ENCODE measurements around the gene ADCY4.
A peak's percentile ranks its signal among the peaks of the same experiment; 100 is the strongest.

The ADCY4 gene

DNA sequence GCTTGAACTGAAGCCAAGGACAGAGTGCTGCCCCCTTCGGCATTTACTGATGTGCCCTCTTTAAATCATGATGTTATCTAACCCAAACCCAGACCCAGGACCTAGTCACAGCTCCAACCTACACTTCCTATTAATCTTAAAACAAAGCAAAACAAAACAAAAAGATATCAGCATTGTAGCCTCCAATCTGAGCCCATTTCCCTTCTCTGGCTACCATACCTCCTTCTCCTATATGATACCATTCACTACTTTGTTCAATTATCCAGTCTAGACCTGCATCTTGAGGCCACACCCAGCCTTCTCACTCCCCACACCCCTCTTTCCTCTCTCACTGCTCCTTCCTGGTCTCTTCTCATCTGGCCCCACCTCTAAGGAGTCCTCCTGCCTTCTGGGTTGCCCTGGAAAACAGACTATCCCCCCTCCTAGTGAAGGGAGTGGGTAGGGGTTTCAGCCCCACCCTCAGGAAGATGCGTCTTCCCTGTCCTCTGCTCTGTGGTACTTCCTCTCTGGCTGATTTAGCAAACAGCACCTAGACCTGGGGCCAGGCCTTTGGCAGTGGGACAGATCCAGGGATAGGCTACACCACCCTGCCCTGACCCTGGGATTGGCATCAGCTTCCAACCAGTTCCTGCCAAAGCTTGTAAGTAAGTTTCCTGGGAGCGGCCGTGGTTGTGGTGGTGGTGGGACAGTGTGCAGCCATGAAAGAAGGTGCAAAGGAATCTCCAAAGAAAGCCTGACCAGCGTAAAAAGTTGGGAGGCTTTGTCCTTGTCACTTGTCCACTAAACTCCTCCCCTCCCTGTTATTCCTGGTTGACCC lies 20.3 kb downstream of the ADCY4 start:
- DNase-seq: no peak

DNA sequence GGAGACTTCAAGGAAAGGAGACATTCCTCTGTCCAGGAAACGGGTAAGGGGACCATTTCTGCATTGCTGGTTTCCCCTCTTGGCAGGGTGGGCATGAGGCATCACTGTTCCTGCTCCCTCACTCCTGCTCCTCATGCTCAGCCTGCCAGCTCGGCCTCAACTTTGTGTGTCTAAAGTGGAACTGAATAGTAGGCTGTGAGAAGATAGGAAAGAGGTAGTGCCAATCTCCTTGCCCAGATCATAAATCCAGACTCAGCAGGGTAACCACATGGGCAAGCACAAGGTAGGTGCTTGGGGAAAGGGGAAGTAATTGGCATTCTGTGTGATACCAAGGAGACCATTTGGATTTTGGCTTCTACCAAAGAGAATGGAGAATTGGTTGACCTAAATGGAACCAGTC lies 21.0 kb downstream of the ADCY4 start:
- DNase-seq: no peak

DNA sequence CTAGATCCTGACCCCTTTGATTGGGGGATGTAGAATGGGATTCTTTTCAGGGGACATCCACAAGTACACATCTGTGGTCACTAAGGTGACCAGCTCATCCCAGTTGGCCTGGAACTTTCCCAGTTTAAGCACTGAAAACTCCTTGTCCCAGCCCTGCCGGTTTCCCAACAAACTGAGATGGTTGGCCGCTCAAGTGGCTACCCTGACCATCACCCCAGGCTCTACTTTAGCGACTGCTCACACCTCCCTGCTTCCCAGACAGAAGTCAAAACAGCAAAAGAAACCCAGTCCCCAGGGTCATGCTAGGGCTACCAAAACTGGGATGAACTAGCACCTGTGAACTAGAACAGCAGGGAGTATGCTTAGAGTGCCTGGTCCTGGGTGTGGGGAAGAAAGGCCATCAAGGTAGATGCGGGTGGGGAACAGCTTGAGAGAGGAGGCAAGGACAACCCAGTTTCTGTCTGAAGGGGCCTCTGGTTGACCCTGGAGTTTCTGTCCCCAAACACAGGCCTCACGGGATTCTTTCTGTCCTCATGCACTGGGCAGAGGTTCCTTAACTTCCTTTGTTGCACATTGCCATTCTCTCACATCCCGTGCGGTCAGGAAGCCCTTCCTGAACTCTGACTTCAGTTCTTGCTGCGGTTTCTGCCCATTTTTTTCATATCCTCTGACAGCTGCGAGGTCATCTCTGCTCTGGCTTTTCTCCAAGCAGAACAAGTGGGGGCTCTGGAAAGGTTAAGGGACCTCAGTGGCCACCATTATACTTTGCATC lies 21.9 kb downstream of the ADCY4 start:
- DNase-seq: no peak

DNA sequence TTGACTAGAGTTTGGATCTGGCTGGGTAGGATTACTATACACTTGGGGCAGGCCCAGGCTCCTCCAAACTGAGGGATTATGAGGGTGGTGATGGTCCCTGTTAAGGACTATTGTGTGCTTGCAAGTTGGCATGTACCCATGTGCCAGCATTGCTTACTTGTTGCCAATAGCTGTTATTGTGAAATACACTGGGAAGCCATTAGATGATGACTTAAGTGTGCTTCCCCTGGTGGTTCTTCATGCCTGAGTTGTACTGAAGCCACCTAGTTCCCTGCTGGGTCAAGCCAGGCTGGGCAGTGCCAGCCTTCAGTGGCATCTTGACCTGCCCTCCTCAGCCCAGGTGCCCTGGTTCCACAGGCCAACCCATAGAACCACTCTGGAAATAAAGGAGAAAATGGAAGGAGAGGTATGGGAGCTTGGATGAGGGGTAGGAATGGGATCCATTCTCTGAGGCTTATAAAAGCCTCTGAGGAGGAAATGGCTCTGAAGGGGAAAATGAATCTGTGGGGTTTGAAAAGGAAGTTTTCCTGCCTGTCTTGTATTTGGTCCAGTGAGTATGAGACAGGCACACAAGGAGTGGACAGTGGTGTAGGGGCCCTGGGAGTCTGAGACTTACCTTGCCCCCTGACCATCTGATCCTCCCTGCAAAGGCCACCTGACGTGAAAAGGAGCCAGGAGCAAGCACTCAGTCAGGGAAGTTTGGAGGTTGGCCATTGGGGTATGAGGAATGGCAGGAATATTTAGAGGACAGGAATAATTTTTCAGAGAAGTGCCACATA lies 22.8 kb downstream of the ADCY4 start:
- no peak for DNase-seq

DNA sequence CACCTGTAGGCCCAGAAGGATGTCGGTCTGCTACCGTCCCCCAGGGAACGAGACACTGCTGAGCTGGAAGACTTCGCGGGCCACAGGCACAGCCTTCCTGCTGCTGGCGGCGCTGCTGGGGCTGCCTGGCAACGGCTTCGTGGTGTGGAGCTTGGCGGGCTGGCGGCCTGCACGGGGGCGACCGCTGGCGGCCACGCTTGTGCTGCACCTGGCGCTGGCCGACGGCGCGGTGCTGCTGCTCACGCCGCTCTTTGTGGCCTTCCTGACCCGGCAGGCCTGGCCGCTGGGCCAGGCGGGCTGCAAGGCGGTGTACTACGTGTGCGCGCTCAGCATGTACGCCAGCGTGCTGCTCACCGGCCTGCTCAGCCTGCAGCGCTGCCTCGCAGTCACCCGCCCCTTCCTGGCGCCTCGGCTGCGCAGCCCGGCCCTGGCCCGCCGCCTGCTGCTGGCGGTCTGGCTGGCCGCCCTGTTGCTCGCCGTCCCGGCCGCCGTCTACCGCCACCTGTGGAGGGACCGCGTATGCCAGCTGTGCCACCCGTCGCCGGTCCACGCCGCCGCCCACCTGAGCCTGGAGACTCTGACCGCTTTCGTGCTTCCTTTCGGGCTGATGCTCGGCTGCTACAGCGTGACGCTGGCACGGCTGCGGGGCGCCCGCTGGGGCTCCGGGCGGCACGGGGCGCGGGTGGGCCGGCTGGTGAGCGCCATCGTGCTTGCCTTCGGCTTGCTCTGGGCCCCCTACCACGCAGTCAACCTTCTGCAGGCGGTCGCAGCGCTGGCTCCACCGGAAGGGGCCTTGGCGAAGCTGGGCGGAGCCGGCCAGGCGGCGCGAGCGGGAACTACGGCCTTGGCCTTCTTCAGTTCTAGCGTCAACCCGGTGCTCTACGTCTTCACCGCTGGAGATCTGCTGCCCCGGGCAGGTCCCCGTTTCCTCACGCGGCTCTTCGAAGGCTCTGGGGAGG lies 23.9 kb downstream of the ADCY4 start, which contains the start of gene LTB4R:
TSS of gene LTB4R (plus strand) at position 857 of the 959 bp plus-strand sequence. CDS start 4,150 bp downstream, outside the sequence.
- DNase-seq: peak; percentile 72

DNA sequence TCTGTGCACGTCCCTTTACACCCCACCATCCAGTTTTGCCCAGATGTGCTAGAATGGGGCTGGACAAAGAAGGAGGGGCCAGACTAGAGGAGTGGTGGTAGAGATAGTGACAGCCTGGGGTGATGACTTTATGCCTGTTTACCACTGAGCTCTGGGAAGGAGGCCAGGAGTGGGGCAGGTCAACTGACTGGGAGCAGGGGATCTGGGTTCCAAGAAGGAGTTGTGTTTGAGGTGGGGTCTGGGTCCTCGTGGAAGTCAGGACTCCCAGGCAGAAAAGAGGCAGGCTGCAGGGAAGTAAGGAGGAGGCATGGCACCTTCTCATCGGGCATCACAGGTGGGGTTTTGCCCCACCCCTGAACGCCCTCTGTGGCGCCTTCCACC lies 24.6 kb downstream of the ADCY4 start:
- DNase-seq: no peak

DNA sequence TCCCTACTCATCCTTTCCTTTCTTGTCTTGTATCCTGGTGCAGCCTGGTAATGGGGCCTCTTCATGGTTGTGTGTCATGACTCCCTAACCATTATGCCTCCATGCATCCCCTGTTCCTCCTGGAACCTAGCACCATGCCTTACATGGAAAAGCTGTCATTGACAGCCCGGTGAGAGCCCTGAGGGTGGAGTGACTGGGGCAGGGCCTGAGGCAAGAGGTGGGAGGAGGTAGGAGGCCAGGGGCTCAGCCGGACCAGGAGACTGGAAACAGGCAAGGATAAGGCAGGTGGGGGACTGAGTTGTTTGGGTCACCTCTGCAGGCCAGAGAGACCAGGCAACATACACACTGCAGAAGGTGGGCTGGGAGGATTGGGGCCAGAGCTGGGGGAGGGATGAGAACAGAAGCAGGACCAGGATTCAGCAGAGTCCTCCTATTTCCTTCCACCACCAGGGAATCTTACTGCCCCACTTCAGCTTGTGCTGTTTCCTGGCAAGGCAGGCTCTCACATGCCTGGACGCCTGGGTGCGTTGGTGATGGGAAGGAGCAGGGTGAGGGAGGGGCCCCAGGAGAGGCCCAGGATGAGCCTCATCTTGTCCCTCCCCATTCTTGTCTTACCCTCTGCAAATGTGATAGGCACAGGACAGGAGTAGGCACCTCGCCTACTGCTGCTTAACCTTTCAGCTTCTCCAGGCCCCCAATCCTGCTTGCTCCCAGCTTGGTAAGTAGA lies 25.2 kb downstream of the ADCY4 start, which contains the start of gene LTB4R2:
TSS of gene LTB4R2 (plus strand) at position 603 of the 727 bp plus-strand sequence. CDS start 525 bp downstream, outside the sequence.
- no peak for DNase-seq

DNA sequence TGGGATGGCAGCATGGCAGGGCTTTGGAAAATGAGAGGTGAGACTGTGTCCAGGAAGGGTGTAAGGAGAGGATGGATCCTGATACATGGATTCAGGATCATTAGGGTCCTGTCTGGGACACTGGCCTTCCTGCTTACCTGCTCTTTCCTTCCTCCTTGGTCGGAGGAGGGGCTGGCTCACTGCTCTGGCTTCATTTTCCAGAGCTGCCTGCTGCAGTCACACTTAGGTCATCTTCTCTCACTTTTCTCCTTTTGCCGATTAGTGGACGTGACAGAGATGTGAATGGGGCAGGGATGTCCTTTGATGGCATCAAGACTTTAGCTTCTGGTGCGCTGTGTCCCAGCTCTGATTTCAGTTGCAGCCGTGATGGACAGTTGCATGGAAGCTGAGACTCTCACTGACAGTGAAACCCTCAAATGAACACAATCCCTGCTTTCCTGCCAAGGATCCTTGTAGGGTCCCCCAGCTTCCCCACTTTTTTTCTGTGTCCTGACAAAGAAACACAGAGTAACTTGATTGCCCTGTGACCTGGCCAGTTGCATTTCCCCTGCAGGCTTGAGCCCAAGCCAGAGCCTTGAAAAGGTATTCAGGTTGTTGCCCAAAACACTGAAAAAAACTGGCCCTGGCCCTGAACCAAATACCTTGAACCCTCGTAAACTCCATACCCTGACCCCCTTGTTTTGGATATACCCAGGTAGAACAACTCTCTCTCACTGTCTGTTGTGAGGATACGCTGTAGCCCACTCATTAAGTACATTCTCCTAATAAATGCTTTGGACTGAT lies 26.3 kb downstream of the ADCY4 start:
- no peak for DNase-seq

DNA sequence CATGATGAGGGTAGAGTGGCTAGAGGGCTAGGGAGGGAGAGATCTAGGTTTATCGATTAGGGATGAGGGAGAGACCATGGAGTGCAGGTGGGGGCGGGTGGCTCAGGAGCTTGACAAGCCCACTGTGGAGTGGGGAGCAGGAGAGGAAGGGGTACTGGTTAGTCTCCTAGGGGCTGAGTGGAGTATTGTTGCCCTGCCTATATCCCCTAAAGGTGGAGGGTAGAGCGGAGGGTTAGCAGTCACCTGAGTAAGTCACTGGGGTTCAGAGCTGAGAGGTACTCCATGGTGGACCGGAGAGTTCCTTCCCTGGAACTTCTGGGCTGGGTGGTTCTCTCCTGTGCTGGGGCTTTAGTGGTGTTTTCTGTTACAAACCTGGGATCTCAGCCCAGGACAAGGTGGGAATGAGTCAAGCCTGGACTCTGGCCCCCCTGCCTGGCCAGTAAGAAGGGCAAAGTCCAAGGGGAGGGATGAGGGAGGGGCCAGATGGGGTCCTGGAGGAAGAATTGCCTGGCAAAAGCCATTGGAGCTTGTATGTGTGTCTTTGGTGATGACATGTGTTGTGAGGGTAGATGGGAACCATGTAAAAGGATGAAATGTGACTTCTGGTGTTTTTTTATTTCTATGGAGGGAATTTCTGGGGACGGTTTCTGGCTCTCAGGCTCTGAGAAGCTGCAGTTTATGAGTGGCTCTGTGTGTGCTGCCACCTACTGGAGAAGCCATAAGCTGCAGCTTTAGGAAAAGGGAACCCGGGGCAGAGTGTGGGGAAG lies 27.1 kb downstream of the ADCY4 start, which contains the start of gene CIDEB:
TSS of gene CIDEB (minus strand) at position 403 of the 767 bp plus-strand sequence. CDS start at position 284, 119 bp downstream.
- DNase-seq: no peak

DNA sequence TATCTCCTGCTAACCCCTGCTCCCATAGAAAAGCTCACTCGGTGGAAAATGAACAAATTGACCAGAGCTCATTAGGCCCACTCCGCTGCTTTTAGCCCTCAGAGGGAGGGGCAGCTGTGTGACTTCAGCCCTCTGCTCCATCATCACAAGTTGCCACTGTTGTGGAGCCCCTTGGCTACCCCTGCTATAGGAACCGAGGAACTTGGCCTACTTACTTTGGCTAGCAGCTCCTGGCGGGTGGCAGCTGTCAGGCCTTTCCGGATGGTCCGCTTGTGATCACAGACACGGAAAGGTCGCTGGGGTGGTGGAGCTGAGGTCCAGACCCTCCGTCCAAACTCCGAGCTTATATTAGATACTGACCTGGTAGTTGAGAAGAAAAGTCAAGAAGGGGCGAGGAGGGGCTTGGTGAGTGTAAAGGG lies 27.7 kb downstream of the ADCY4 start:
- no peak for DNase-seq

DNA sequence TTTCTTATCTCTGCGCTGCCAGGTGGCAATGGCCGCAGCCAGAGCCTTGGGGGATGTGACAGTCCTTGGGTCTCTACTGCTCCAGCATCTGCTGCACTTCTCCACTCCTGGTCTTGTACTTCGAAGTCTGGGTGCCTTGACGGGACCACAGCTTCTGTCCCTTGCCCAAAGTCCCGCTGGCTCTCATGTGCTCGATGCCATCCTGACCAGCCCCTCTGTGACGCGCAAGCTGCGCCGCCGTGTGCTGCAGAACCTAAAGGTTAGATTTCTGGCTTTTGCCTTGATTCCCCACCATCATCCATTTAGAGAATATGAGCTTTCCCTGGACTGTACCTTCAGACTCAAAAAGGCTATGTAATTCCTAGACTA lies 30.9 kb downstream of the ADCY4 start:
- DNase-seq: no peak

DNA sequence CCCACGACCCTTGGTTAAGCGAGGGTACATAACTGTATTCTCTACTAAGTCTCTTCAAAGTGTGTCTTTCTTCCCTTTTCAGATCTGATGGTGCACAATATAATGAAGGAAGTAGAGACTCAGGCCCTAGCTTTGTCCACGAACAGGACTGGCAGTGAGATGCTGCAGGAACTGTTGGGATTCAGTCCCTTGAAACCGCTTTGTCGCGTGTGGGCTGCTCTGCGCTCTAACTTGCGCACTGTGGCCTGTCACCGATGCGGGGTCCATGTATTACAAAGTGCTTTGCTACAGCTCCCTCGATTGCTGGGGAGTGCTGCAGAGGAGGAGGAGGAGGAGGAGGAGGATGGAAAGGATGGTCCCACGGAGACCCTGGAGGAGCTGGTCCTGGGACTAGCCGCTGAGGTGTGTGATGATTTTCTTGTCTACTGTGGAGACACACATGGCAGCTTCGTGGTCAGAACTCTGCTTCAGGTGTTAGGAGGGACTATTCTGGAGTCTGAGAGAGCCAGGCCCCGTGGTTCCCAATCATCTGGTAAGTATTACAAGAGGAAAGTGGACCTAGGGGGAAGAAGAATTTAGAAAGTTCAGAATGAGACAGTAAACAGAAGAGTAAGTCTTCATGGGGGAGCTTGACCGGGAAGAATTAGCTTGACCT lies 34.4 kb downstream of the ADCY4 start:
- no peak for DNase-seq

DNA sequence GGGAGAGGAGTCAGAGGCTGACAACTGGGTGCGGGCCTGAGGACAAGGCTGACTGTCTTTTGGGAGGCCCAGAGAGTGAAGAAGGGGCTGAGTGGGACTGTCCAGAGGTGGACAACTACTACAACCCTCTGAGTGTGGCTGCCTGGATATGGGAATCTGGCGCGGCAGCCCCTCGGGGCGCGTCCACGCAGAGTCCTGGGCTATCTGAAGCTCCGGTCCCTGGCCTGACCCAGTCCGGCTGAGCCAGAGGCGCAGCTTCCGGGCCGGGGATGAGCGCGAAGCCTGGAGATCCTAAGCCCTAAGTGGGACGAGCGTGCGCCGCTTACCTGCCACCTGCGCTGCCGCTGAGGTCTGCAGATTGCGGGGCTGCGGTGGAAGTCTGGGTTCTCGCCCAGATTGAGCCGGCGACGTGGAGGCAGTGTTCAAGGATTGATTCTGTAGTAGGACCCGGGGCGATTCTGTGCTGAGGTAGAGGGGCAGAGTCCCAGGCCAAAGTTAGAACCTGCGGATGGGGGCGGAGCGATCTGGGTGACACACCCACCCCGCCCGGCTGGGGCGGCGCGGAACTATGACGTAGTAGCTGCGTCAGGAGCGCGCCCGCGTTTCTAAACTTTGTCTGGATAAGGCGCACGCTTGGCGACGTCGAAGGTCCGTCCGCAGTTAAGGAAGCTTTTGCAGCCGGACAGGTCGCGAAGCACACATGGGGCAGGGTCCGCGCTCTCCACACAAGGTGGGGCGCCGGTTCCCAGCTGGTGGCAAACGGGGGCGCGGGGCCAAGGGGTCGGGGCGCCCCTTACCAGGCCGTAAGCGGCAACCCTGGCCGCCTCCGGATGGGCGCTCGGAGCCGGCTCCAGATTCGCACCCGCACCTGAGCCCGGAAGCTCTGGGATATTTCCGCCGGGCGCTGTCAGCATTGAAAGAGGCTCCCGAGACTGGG lies 35.3 kb downstream of the ADCY4 start, which contains the start of the genes DHRS1 and NOP9:
TSS of gene DHRS1 (minus strand) at position 526 of the 937 bp plus-strand sequence. CDS start 674 bp downstream, outside the sequence.
TSS of gene NOP9 (plus strand) at position 596 of the 937 bp plus-strand sequence. CDS start at position 701, 105 bp downstream.
- peak; percentile 16 for DNase-seq

DNA sequence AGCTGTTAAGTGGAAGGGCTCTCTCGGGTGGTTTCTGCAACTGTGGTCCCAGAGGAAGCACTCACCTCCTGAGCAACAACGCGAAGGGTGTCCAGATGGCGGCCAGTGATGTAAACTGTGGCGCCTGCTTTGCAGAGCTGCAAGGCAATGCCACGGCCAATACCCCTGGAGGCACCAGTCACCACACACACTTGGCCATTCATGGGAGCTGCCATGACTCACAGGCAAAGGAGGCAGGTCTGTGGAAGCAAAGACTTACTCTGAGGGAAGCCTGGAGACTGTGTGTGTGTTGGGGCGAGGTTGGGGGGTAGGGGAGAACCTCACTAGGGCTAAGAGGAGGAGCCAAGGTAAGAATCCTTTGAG lies 36.0 kb downstream of the ADCY4 start:
- DNase-seq: no peak

DNA sequence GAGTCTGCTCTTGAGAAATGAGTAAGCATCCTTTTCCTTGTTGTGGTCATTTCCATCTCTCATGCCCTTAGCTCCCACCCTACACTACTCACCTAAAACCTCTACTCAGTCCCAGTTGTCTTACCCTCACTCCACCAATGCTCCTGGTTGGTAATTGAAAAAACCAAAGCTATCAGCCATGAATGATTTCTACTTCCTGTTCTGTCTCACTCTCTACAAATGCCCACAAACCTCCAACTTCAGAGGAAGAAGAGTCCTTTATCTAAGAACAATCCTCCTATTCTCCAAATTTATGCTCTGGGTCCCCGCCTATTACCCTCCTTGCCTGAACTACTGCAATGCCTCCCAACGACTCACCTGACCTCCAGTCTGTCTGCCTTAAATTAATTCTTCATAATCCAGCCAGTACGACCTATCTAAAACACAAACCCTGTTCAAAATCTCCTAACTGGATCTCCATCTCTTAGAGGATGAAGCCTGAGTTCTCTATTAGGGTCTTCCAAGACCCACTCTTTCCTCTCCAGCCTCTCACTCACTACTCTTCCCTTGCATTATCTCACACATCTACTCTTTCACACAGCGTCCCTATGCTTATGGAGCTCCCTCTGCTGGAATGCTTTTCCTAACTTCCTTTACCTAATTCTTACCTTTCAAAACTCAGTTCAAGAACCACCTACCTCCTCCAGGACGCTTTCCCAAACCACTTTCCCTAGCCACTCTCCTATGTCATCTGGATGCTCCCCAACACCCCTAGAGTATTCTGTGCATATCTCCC lies 37.5 kb downstream of the ADCY4 start:
- DNase-seq: no peak

DNA sequence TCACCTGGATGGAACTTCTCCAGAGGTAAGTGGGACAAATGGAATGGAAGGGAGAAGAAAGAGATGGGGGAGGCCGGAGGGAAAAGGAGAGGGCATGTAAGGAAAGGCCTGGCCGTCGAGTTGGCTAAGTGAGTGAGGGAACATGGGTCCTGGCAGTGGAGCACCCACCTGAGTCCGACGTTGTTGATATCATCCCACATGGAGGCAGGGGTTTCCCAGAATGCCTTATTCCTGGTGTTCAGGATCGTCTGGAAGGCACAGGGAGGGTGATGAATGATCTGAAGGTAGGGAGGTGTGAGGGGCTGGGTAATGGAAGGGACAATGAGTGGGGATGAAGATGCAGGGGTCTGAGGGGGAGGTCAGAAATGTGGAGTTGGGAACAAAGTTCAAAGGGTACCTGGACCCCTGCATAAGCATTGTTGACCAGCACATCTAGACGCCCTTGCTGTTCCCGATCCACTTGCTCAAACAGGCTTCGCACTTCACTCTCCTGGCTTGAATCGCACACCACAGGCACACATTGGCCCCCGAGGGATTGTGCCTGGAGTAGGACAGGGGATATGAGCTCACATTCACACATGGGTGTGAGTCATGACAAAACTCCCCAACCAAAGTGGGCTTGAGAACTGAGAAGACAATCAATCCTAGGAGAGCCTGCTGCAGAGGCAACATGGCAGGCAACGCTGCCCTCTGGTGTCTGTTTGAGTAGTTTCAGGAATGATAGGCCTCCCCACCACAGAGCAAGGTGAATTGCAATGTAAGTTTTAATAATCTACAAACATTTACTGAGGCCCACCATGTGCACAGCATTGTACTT lies 38.3 kb downstream of the ADCY4 start:
- peak; percentile 3 for DNase-seq
